ENCODE measurements around the gene TSPO2. TPM values are rescaled to one million over a fixed set of nuclear protein-coding genes. Genes with fewer than 3 reads are reported as not detected.

TSPO2 gene
- total and polyA plus RNA-seq, 2 of the 13 experiments (the other 11 are each of a cell fraction or from before 2014, with no cell fraction given) = 0.55 TPM; not detected in 1

DNA sequence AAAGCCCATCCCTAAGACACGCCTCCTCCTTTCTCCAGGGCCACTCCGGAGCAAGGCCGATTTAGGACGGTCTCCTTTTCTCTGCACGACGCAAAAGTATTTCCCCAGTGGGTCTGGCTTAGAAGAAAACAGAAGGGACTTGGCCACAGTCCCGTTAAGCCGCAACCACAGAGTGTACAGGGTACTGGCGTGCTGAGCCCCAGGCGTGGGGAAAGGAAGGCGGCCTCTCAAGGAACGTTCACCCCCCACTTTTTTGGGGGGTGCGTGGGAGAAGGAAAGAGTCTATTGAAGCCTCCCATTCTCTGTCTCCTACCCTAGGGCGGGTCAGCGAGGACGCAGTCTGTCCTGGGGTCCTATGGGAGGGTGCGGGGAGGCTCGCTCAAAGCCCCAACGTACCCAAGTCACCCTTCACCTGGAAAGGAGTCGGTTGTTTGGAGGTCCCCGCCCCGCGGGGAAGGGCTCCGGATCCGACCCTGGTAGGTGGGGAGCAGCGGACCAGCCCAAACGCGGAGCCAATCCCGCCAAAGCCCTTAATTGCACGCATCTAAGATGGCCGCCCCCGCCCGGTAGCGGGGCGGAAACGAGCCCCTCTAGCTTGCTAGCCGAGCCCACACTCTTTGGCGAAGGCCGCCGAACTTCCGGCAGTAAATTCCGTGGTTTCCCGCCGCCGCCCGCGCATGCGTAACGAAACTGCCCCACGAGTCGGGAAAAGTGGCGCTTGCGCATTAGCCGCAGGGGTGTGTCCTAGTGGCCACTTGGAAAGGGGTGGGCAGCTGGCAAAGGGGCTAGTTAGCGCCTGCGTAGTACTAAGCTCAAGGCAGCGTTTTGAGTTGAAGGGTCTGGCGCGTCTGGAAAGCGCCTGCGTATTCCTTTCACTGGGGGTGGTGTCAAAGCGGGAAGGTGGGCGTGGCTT, 29.9 kb downstream of the TSPO2 start, which contains the start of gene OARD1 (continued):
- no peak for TF ChIP-seq ZNF136 (CRISPR knock-in tag; IDR thresholded peaks at IDR 0.05; ENCODE audit: low read depth)
- TF ChIP-seq GABPA (IDR thresholded peaks at IDR 0.05; ENCODE audit: low read depth, low read length) = peak; percentile 91
- peak; percentile 97 for TF ChIP-seq GABPA (CRISPR knock-in tag; IDR thresholded peaks at IDR 0.05; ENCODE audit: low read depth)
- TF ChIP-seq ZNF329 (CRISPR knock-in tag; IDR thresholded peaks at IDR 0.05; ENCODE audit: low read depth) = no peak
- TF ChIP-seq, protein P1, sequence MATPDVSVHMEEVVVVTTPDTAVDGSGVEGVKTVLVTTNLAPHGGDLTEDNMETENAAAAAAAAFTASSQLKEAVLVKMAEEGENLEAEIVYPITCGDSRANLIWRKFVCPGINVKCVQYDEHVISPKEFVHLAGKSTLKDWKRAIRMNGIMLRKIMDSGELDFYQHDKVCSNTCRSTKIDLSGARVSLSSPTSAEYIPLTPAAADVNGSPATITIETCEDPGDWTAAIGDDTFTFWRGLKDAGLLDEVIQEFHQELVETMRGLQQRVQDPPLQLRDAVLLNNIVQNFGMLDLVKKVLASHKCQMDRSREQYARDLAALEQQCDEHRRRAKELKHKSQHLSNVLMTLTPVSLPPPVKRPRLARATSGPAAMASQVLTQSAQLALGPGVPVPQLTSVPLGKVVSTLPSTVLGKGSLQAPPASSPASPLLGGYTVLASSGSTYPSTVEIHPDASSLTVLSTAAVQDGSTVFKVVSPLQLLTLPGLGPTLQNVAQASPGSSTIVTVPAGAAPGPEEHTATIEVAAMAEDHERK (CRISPR knock-in tag; IDR thresholded peaks at IDR 0.05; ENCODE audit: low read depth) = peak; percentile 59; the same call in 1 of the 2 replicates
- TF ChIP-seq ZNF180 (CRISPR knock-in tag; IDR thresholded peaks at IDR 0.05; ENCODE audit: borderline replicate concordance, low read depth) = no peak
- no peak for TF ChIP-seq HES4 (CRISPR knock-in tag; IDR thresholded peaks at IDR 0.05; ENCODE audit: borderline replicate concordance)
- TF ChIP-seq JUNB (CRISPR knock-in tag; IDR thresholded peaks at IDR 0.05; ENCODE audit: borderline replicate concordance) = no peak
- TF ChIP-seq ZNF3 (CRISPR knock-in tag; IDR thresholded peaks at IDR 0.05) = no peak
- TF ChIP-seq, protein P2, sequence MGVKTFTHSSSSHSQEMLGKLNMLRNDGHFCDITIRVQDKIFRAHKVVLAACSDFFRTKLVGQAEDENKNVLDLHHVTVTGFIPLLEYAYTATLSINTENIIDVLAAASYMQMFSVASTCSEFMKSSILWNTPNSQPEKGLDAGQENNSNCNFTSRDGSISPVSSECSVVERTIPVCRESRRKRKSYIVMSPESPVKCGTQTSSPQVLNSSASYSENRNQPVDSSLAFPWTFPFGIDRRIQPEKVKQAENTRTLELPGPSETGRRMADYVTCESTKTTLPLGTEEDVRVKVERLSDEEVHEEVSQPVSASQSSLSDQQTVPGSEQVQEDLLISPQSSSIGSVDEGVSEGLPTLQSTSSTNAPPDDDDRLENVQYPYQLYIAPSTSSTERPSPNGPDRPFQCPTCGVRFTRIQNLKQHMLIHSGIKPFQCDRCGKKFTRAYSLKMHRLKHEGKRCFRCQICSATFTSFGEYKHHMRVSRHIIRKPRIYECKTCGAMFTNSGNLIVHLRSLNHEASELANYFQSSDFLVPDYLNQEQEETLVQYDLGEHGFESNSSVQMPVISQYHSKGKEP (CRISPR knock-in tag; IDR thresholded peaks at IDR 0.05) = 0 out of 2 replicates have a peak, but pooled peaks have one; percentile 14
- no peak for TF ChIP-seq ZNF33A (CRISPR knock-in tag; IDR thresholded peaks at IDR 0.05; ENCODE audit: borderline replicate concordance)
- no peak for TF ChIP-seq ZNF549 (CRISPR knock-in tag; IDR thresholded peaks at IDR 0.05)
- 0 out of 2 replicates have a peak, but pooled peaks have one; percentile 40 for TF ChIP-seq ZNF674 (CRISPR knock-in tag; IDR thresholded peaks at IDR 0.05; ENCODE audit: low read depth)
- peak; percentile 48; the same call in 1 of the 2 replicates for TF ChIP-seq CBFB (CRISPR knock-in tag; IDR thresholded peaks at IDR 0.05)
- TF ChIP-seq, protein P3, sequence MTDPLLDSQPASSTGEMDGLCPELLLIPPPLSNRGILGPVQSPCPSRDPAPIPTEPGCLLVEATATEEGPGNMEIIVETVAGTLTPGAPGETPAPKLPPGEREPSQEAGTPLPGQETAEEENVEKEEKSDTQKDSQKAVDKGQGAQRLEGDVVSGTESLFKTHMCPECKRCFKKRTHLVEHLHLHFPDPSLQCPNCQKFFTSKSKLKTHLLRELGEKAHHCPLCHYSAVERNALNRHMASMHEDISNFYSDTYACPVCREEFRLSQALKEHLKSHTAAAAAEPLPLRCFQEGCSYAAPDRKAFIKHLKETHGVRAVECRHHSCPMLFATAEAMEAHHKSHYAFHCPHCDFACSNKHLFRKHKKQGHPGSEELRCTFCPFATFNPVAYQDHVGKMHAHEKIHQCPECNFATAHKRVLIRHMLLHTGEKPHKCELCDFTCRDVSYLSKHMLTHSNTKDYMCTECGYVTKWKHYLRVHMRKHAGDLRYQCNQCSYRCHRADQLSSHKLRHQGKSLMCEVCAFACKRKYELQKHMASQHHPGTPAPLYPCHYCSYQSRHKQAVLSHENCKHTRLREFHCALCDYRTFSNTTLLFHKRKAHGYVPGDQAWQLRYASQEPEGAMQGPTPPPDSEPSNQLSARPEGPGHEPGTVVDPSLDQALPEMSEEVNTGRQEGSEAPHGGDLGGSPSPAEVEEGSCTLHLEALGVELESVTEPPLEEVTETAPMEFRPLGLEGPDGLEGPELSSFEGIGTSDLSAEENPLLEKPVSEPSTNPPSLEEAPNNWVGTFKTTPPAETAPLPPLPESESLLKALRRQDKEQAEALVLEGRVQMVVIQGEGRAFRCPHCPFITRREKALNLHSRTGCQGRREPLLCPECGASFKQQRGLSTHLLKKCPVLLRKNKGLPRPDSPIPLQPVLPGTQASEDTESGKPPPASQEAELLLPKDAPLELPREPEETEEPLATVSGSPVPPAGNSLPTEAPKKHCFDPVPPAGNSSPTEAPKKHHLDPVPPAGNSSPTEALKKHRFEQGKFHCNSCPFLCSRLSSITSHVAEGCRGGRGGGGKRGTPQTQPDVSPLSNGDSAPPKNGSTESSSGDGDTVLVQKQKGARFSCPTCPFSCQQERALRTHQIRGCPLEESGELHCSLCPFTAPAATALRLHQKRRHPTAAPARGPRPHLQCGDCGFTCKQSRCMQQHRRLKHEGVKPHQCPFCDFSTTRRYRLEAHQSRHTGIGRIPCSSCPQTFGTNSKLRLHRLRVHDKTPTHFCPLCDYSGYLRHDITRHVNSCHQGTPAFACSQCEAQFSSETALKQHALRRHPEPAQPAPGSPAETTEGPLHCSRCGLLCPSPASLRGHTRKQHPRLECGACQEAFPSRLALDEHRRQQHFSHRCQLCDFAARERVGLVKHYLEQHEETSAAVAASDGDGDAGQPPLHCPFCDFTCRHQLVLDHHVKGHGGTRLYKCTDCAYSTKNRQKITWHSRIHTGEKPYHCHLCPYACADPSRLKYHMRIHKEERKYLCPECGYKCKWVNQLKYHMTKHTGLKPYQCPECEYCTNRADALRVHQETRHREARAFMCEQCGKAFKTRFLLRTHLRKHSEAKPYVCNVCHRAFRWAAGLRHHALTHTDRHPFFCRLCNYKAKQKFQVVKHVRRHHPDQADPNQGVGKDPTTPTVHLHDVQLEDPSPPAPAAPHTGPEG (CRISPR knock-in tag; IDR thresholded peaks at IDR 0.05) = peak; percentile 73; the same call in 1 of the 2 replicates
- peak; percentile 50 for TF ChIP-seq MIXL1 (CRISPR knock-in tag; IDR thresholded peaks at IDR 0.05)
- no peak for TF ChIP-seq ZBTB1 (CRISPR knock-in tag; IDR thresholded peaks at IDR 0.05; ENCODE audit: borderline replicate concordance)
- no peak; the same call in 1 of the 2 replicates for TF ChIP-seq AHR (CRISPR knock-in tag; IDR thresholded peaks at IDR 0.05)
- no peak for TF ChIP-seq SETDB1 (CRISPR knock-in tag; IDR thresholded peaks at IDR 0.05; ENCODE audit: borderline replicate concordance)
- no peak for TF ChIP-seq MTA1 (CRISPR knock-in tag; IDR thresholded peaks at IDR 0.05; ENCODE audit: borderline replicate concordance)
- TF ChIP-seq MEIS2 (CRISPR knock-in tag; IDR thresholded peaks at IDR 0.05) = peak; percentile 73

Data from HepG2 (cell line).